GM12878 (cell line): Measurements from ENCODE around the gene DIAPH1. TPM values are rescaled to one million over a fixed set of nuclear protein-coding genes. Genes with fewer than 3 reads are reported as not detected.

Experiments used
- ATF7 ChIP-seq: fragments of 450-650 bp; IDR thresholded peaks from 2 replicates; pipeline ENCODE4 v1.6.1; 2016; ENCODE audit warnings: low read depth, mild to moderate bottlenecking
- BCL11A ChIP-seq: IDR thresholded peaks from 2 replicates; pipeline ENCODE4 v1.6.1; 2011; ENCODE audit warnings: low read depth, low read length
- BCLAF1 ChIP-seq: fragments of 450-650 bp; IDR thresholded peaks from 2 replicates; pipeline ENCODE4 v1.6.1; 2017; ENCODE audit warnings: antibody characterized with exemption, mild to moderate bottlenecking, moderate library complexity
- BMI1 ChIP-seq: fragments of 450-650 bp; IDR thresholded peaks from 2 replicates; pipeline ENCODE4 v1.6.1; 2016; ENCODE audit warnings: mild to moderate bottlenecking, moderate library complexity, borderline replicate concordance
- CBX3 ChIP-seq: fragments of 200-600 bp; sonication (generic); IDR thresholded peaks from 2 replicates; pipeline ENCODE4 v1.6.1; 2016; ENCODE audit warnings: low read depth, borderline replicate concordance
- EED ChIP-seq: sonication (generic); IDR thresholded peaks from 2 replicates; pipeline ENCODE4 v1.6.1; 2016; ENCODE audit warnings: antibody characterized with exemption, low read depth
- ESRRA ChIP-seq: IDR thresholded peaks from 2 replicates; pipeline ENCODE4 v1.6.1; 2012; ENCODE audit warnings: mild to moderate bottlenecking, low read length, improper control_type of control experiment
- EZH2 ChIP-seq: IDR thresholded peaks from 2 replicates; pipeline ENCODE4 v1.6.1; 2012; ENCODE audit warnings: low read depth, mild to moderate bottlenecking, control low read depth, inconsistent platforms, low read length, borderline replicate concordance; ENCODE audit not compliant: control insufficient read depth
- FOXK2 ChIP-seq: fragments of 450-650 bp; IDR thresholded peaks from 2 replicates; pipeline ENCODE4 v1.6.1; 2017; ENCODE audit warnings: mild to moderate bottlenecking, moderate library complexity
- HCFC1 ChIP-seq: fragments of 150-350 bp; IDR thresholded peaks from 2 replicates; pipeline ENCODE4 v1.6.1; 2014; ENCODE audit warnings: low read length
- KAT2A ChIP-seq: conservative IDR thresholded peaks from 2 replicates; pipeline ENCODE4 v1.6.1; 2011; ENCODE audit warnings: low read depth, low read length; ENCODE audit not compliant: control insufficient read depth
- NBN ChIP-seq: fragments of 450-650 bp; IDR thresholded peaks from 2 replicates; pipeline ENCODE4 v1.6.1; 2016
- NRF1 ChIP-seq: conservative IDR thresholded peaks from 2 replicates; pipeline ENCODE4 v1.6.1; 2011; ENCODE audit warnings: mild to moderate bottlenecking, low read depth, low read length, improper control_type of control experiment
- PAX5 ChIP-seq: IDR thresholded peaks from 2 replicates; pipeline ENCODE4 v1.6.1; 2011; ENCODE audit warnings: low read depth, low read length, borderline replicate concordance
- SMAD1 ChIP-seq: fragments of 450-650 bp; IDR thresholded peaks from 2 replicates; pipeline ENCODE4 v1.6.1; 2018; ENCODE audit warnings: mild to moderate bottlenecking, low read depth; ENCODE audit not compliant: partially characterized antibody
- TBL1XR1 ChIP-seq: IDR thresholded peaks from 2 replicates; pipeline ENCODE4 v1.6.1; 2012; ENCODE audit warnings: low read depth, low read length, improper control_type of control experiment
- WRNIP1 ChIP-seq: IDR thresholded peaks from 2 replicates; pipeline ENCODE4 v1.6.1; 2011; ENCODE audit warnings: low read depth, low read length, improper control_type of control experiment, borderline replicate concordance
- YBX1 ChIP-seq: fragments of 450-650 bp; IDR thresholded peaks from 2 replicates; pipeline ENCODE4 v1.6.1; 2016; ENCODE audit warnings: antibody characterized with exemption
- ZNF207 ChIP-seq: fragments of 450-650 bp; IDR thresholded peaks from 2 replicates; pipeline ENCODE4 v1.6.1; 2014; ENCODE audit warnings: antibody characterized with exemption, mild to moderate bottlenecking, borderline replicate concordance
- ZZZ3 ChIP-seq: IDR thresholded peaks from 2 replicates; pipeline ENCODE4 v1.6.1; 2011; ENCODE audit warnings: low read depth; ENCODE audit not compliant: control insufficient read depth, insufficient read length
- polyA plus RNA-seq, 11 experiments: library from polyadenylated mRNA; depleted of rRNA in 4 of 11; unstranded in 6 of 11; stranded (reverse) in 5 of 11; fragments of >200 nt; fragmentation: Nextera tagmentation in 4 of 11; fragmentation: Illumina TruSeq in 1 of 11; extraction: Ambion mirVana in 4 of 11; extraction: Trizol in 1 of 11; gene quantifications; 1 replicate in 1 of 11; 2 replicates in 10 of 11; pipeline versions ENCODE4 v1.2.1 to v1.2.3, GENCODE V29; 2011 to 2016; ENCODE audit warnings: inconsistent platforms in 2 of 11, missing spikeins in 2 of 11, low read depth in 1 of 11
- total RNA-seq, 4 experiments: library from RNA; depleted of rRNA in 3 of 4; stranded (reverse); fragments of >200 nt in 3 of 4; fragmentation: Illumina TruSeq in 1 of 4; extraction: Trizol in 1 of 4; gene quantifications; 2 replicates each; pipeline versions ENCODE4 v1.2.1 to v1.2.3, GENCODE V29; 2013 to 2021
- TF ChIP-seq, protein P1 (sequence below), 3 experiments: IDR thresholded peaks in 2 of 3; conservative IDR thresholded peaks in 1 of 3; 2 replicates each; pipeline ENCODE4 v1.5.1; 2011; ENCODE audit warnings: low read depth in 3 of 3, low read length in 3 of 3, mild to moderate bottlenecking in 3 of 3, control low read depth in 2 of 3, moderate library complexity in 2 of 3, inconsistent platforms in 1 of 3, mixed read lengths in 1 of 3; ENCODE audit not compliant: control insufficient read depth in 2 of 3, insufficient read depth in 1 of 3; ENCODE audit errors: extremely low read depth in 1 of 3
- TF ChIP-seq, protein P2 (sequence below): IDR thresholded peaks from 2 replicates; pipeline ENCODE4 v1.6.1; 2011; ENCODE audit warnings: borderline replicate concordance, low read depth, mild to moderate bottlenecking, moderate library complexity, low read length; ENCODE audit not compliant: insufficient read depth, poor library complexity, severe bottlenecking
- TF ChIP-seq, protein P3 (sequence below): fragments of 450-650 bp; IDR thresholded peaks from 2 replicates; pipeline ENCODE4 v1.6.1; 2018; ENCODE audit warnings: mild to moderate bottlenecking, low read depth, moderate library complexity; ENCODE audit not compliant: partially characterized antibody

DIAPH1 gene
- total and polyA plus RNA-seq, 10 of the 15 experiments (the other 5 are each of a cell fraction or from before 2014, with no cell fraction given): 37.8 to 168 (median 59.0) TPM

- TF ChIP-seq ZNF207 (peak; percentile 58; the same call in 1 of the 2 replicates), ZZZ3 (no peak), BCL11A (no peak), EZH2 (no peak), EED (no peak), FOXK2 (no peak), PAX5 (no peak), ESRRA (no peak), KAT2A (no peak), WRNIP1 (no peak), NBN (no peak), TBL1XR1 (no peak), CBX3 (no peak), YBX1 (no peak), ATF7 (no peak), HCFC1 (no peak), BCLAF1 (no peak), NRF1 (no peak), BMI1 (no peak), SMAD1 (no peak)
- TF ChIP-seq, protein P1, sequence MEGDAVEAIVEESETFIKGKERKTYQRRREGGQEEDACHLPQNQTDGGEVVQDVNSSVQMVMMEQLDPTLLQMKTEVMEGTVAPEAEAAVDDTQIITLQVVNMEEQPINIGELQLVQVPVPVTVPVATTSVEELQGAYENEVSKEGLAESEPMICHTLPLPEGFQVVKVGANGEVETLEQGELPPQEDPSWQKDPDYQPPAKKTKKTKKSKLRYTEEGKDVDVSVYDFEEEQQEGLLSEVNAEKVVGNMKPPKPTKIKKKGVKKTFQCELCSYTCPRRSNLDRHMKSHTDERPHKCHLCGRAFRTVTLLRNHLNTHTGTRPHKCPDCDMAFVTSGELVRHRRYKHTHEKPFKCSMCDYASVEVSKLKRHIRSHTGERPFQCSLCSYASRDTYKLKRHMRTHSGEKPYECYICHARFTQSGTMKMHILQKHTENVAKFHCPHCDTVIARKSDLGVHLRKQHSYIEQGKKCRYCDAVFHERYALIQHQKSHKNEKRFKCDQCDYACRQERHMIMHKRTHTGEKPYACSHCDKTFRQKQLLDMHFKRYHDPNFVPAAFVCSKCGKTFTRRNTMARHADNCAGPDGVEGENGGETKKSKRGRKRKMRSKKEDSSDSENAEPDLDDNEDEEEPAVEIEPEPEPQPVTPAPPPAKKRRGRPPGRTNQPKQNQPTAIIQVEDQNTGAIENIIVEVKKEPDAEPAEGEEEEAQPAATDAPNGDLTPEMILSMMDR (IDR thresholded peaks at IDR 0.05 in 2 of 3, conservative IDR thresholded peaks at IDR 0.05 in 1 of 3; ENCODE audit: control insufficient read depth in 2 of 3, extremely low read depth in 1 of 3, insufficient read depth in 1 of 3, low read depth in 3 of 3, low read length in 3 of 3): peak; percentile 72 to 82 (median 78)
- TF ChIP-seq, protein P2, sequence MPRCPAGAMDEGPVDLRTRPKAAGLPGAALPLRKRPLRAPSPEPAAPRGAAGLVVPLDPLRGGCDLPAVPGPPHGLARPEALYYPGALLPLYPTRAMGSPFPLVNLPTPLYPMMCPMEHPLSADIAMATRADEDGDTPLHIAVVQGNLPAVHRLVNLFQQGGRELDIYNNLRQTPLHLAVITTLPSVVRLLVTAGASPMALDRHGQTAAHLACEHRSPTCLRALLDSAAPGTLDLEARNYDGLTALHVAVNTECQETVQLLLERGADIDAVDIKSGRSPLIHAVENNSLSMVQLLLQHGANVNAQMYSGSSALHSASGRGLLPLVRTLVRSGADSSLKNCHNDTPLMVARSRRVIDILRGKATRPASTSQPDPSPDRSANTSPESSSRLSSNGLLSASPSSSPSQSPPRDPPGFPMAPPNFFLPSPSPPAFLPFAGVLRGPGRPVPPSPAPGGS: peak; percentile 46
- TF ChIP-seq, protein P3, sequence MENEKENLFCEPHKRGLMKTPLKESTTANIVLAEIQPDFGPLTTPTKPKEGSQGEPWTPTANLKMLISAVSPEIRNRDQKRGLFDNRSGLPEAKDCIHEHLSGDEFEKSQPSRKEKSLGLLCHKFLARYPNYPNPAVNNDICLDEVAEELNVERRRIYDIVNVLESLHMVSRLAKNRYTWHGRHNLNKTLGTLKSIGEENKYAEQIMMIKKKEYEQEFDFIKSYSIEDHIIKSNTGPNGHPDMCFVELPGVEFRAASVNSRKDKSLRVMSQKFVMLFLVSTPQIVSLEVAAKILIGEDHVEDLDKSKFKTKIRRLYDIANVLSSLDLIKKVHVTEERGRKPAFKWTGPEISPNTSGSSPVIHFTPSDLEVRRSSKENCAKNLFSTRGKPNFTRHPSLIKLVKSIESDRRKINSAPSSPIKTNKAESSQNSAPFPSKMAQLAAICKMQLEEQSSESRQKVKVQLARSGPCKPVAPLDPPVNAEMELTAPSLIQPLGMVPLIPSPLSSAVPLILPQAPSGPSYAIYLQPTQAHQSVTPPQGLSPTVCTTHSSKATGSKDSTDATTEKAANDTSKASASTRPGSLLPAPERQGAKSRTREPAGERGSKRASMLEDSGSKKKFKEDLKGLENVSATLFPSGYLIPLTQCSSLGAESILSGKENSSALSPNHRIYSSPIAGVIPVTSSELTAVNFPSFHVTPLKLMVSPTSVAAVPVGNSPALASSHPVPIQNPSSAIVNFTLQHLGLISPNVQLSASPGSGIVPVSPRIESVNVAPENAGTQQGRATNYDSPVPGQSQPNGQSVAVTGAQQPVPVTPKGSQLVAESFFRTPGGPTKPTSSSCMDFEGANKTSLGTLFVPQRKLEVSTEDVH: no peak
Measured at GRCh38 chr5:141557681-141558136, 61.1 kb downstream of the DIAPH1 start (continued).
